Measurements from ENCODE around the gene PLAU.

- TF ChIP-seq CTCF (conservative IDR thresholded peaks at IDR 0.05 in 1 of 2, IDR thresholded peaks at IDR 0.05 in 1 of 2; ENCODE audit: low read depth in 1 of 2, low read length in 2 of 2) (no peak), EZH2 (IDR thresholded peaks at IDR 0.05; ENCODE audit: low read length, missing control alignments) (no peak)
Observed at GRCh38 chr10:73871295-73872189, 39.4 kb upstream of the PLAU start.
